Measurements from ENCODE around the gene GRM1.

- TF ChIP-seq CTCF (conservative IDR thresholded peaks at IDR 0.05 in 1 of 2, IDR thresholded peaks at IDR 0.05 in 1 of 2; ENCODE audit: low read depth in 1 of 2, low read length in 2 of 2), result no peak
- no peak for TF ChIP-seq EZH2 (IDR thresholded peaks at IDR 0.05; ENCODE audit: low read length, missing control alignments)
Measured at GRCh38 chr6:146311079-146311478, 282.2 kb downstream of the GRM1 start.
